Endometrium (tissue), 2 donors: ENCODE data around the gene GALNT11.

Experiments used
- FAIRE-seq: peaks from 2 replicates; lab custom pipeline; 2012; peaks lifted over from hg19 to GRCh38; lab: Jason Lieb, UNC
- donor health status: control.
- donor health status: control.

GALNT11 gene

GRCh38 chr7:152120210-152120609, 94.7 kb downstream of the GALNT11 start:
- FAIRE-seq, result no peak

DNA sequence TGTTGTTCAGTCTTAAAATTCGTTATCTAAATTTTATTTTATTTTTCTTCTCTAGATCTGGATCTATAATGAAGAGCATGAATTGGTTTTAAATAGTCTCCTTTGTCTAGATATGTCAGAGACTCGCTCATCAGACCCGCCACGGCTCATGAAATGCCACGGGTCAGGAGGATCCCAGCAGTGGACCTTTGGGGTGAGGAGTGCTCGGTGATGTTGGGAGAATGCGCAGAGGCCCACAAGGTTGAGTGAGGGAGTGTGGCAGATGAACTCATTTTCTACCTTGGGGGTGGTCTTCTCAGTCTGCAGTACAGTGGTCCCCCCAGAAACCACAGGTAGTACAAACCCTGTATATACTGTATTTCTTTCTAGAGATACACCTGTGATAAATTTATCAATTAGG, 95.3 kb downstream of the GALNT11 start:
- no peak for FAIRE-seq

DNA sequence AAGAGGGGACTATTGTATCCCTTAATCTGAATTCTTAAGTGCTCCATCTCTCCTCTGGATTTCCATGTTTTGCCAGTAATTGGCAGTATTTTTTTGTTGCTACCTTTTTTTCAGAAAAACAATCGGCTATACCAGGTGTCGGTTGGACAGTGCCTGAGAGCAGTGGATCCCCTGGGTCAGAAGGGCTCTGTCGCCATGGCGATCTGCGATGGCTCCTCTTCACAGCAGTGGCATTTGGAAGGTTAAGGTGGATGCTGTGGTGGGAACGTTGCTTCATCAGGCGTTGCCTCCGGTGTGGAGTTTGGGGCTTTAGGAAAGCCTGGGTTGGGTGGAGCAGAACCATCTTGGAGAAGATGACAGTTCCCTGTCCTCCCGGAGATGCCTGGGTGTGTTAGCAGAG, 96.0 kb downstream of the GALNT11 start:
- FAIRE-seq, result no peak

GRCh38 chr7:152122540-152122939, 97.1 kb downstream of the GALNT11 start:
- no peak for FAIRE-seq

GRCh38 chr7:152126741-152127140, 101.3 kb downstream of the GALNT11 start:
- no peak for FAIRE-seq

DNA sequence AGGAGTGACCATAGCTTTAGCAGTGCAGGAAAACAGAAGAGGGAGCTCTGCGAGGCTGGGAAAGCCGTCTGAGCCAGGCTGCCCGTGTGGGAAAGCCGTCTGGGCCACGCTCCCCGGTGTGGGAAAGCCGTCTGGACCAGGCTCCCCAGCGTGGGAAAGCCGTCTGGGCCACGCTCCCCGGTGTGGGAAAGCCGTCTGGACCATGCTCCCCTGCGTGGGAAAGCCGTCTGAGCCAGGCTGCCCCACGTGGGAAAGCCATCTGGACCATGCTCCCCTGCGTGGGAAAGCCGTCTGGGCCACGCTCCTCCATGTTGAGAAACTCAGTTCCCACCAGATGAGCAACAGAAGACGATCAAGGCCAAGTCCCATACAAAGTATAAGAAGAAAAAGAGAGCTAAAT, 101.8 kb downstream of the GALNT11 start:
- no peak for FAIRE-seq

DNA sequence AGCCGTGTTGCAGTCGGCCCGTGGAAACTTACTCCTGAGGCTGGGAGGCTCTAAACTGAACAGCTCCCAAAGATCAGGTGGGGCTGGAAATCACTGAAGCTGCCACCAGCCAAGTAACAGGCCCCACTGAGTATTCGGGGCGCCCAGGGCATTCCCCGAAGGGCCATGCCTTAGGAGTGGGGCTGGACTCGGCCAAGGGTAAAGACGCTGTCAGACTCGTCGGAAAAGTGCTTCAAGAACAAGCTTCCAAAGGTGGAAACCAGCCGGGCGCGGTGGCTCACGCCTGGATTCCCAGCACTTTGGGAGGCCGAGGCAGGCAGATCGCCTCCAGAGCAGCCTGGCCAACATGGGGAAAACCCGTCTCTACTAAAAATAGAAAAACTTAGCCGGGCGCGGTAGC, 102.8 kb downstream of the GALNT11 start:
- no peak for FAIRE-seq

DNA sequence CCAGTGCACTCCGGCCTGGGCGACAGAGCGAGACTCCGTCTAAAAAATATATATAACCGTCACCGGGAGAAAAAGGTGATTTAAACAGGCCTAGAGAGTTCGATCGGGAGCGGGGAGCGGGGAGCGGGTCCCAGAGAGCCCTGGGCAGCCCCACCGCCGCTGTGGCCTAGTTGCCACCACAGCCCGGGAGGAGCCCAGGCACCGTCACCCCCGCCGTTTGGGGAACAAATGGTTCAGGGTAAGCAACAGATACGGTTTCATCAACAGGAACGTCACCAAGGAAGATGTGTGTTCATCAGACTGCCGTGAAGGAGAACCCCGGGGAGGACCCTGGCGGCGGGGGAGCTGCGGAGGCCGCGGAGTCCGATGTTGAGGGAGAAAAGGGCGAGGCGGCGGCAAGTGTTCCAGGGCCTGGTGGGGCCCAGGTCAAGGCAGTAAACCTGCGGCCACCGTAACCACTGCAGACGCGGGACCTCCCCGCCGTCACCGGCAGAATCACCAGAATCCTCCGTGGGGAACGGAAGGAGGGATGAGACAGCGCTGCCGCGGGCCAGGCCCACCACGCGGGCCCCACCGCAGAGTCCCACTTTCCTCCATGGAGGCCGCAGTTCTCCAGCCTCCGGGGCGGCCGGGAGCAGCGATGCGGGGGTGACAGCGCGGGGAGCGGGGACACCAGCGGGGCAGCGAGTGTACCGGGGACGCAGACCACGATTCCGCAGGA, 103.4 kb downstream of the GALNT11 start:
- FAIRE-seq, result no peak

DNA sequence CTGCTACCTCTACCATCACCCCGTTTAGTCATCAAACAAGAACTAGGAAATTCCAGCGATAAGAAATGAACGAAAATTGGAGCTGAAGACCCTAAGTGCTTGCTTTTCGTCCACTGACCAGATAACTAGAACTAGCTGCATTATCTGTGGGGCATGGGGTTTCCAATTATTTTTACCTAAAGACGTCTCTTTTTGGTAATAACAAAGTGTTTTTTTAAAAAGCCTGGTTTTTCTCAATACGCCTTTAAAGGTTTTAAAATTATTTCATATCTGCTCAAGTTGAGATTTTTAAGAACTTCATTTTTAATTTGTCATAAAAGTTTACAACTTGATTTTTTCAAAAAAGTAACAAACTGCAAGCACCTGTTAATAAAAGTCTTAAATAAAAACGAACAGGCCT, 104.2 kb downstream of the GALNT11 start:
- FAIRE-seq, result peak; percentile 77

DNA sequence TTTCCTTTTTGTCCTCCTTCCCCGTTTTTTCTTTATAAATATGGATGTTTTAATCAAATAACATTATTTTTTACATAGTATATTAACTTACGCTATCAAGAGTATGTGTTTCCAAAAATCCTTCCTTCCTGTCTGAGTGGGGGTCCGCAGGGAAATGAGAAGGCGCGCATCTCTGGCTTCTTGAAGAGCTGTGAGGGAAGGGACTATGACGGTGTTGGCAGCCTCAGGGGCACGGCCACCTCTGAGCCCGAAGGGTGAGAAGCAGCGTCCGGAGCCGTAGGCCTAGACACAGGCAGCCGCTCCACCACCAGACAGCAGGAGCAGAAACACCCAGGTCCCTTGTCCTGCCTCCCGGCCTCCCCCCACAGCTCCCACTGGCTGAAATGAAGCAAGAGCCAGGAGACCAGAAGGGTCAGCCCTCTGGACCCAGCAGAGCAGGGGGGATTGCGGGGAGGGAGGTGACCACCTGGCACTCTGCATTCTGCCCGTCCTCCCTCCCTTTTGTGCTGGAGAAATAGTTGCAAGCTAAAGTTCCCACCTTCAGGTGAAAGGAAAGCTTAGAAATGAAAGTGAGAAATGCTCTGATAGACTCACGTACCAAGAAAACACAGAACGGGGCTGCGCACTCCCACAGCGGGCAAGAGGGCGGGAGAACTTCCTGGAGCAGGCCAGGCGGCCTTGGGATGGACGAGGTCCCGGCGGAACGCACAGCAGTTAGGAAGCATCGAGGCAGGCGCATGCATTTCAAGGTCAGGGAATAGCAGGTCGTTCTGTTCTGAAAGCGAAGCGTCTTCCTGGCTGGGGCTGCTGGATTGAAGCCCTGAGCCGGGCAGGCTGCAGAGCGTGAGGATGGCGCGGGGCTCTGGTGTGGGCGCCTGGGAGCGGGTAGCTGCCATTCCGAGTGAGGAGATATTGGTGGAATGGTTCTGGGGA, 105.5 kb downstream of the GALNT11 start:
- FAIRE-seq, result no peak

- FAIRE-seq, result no peak
Observed at GRCh38 chr7:152131981-152132494, 106.6 kb downstream of the GALNT11 start.

GRCh38 chr7:152132812-152133211, 107.3 kb downstream of the GALNT11 start:
- FAIRE-seq, result no peak

DNA sequence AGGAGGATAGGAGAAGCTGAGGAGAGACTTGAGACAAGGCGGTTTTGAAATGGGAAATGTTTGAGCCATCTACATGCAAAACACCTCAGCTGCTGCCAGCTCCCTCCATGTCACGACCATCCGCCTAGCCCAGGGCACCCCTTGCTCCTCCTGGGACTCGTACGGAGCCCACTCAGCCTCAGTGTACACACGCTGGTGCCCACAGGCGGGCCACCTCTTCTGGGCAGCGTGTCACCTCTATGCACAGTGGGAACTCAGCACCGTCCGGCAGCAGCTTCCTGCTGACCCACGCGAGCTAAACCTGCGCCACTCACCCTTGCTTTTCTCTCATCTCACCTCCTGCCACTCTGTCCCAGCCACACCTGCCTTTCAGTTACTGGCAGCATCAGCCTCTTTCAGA, 108.3 kb downstream of the GALNT11 start:
- no peak for FAIRE-seq

DNA sequence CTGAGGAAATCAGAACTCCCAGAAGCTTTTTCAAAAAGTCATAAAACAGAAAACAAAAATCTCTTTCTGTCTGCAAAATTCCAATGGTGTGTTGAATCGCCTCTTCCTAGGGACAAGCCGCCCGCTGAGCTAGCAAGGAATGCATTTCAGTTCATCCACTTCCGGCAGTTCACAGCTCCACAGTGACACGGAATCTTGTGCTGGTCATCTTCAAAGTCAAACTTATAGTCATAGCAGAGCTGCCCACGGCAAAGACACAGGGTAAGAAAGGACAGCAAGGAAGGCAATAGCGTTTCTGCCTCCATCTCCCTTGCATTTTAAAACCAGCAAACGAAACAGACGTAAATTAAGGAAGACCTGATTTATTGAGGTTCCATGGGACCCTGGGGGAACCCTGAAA, 111.2 kb downstream of the GALNT11 start:
- peak; percentile 84 for FAIRE-seq

DNA sequence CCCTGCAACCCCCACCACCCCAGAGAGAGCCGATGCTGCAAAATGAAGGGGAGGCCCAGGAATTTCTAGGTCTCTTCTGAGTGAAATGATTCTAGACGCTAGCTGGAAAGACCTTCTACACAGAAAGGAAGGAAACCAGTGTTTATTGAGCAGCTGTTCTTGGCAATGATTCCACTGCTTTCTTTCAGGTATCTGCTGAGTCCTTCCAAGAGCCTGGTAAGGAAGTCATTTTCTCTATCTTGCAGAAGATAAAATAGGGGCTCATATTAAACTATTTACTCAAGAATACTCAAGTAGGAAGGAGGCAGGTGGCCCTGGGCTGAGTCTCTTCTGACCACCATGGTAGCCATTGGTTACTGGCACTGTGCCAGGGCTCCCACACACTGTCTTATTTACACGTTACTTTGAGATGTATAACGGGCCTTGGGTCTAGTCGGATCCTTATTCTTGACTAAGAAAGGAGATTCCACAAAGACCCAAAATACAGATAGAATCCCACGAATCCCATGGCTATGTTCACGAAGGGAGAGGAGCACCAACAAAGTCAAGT, 112.1 kb downstream of the GALNT11 start:
- no peak for FAIRE-seq

DNA sequence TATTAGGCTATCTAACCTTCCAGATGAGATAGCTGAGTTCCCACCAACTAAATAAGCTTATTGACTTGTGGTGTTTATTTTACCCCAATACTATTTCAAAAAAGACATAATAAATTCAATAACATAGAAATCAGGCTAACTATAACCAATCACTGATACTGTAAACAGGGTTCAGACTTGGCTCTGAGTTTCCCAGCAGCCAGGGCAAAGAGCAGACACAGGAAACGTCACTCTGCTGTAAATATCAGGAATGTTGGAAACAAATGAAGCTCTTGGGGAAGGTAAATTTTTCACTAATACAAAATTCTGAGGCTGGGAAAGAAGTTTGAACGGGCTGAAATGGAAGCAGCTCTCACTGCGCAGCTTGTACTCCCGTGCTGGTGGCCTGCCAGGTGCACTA, 114.6 kb downstream of the GALNT11 start:
- no peak for FAIRE-seq

GRCh38 chr7:152140560-152140959, 115.1 kb downstream of the GALNT11 start:
- no peak for FAIRE-seq

- FAIRE-seq, result no peak
Observed at GRCh38 chr7:152142976-152143595, 117.6 kb downstream of the GALNT11 start.

DNA sequence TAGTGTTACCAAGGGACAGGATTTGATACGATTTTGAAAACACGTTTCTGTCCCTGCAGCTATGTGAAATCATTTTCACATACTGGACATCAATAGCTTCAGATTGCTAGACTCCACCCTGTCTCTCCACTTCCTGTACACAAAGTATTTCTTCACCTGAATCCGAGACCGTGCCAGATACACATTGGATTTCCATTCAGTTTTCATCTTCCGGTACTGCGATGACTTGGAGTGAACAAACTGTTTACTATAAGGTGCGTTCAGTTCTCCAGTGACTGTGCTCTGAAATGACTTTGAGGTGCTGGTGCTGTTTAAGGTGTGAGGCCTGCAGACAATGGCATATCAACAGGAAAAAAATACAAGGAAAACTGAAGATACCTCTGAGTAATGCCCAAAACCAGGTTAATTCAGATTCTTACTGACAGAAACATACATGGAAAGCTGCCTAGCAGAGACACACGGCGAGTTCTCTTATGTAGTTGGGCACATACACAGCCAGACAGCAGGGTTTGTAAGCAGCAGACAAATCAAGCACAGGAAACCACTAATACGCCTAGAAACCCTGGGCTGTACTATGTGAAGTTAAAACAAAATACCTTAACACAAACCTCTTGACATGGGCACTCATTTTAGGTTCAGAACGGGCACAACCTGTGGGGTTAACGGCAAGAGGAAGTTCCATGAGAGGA, 119.2 kb downstream of the GALNT11 start:
- FAIRE-seq, result no peak

DNA sequence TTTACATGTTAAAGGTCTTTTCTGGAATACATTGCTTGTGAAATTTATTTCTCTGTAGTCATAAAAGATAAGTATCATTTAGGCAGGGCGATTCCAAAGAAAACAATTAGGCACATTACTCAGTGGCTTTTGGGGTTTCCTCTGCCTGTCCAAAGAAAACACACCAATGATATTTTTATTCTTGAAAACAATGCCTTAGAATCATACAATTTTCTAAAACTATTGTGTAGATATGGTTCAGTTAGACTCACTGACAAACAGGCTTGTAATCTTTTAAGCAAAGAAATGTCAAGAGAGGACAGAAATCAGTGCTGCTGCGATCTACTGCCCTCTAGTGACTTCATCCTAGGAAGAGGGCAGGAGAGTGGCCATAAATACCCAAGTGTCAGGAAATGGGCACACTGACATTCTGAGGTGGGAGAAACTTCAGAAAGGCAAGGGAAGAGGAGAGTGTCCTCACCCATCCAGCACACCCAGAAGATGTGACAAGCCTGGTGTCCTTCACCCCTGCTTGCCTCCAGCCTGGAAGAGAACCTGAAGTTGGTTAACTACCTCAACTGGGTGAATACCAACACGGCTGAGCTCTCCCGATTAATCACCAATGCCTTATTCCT, 120.5 kb downstream of the GALNT11 start:
- FAIRE-seq, result peak; percentile 18

DNA sequence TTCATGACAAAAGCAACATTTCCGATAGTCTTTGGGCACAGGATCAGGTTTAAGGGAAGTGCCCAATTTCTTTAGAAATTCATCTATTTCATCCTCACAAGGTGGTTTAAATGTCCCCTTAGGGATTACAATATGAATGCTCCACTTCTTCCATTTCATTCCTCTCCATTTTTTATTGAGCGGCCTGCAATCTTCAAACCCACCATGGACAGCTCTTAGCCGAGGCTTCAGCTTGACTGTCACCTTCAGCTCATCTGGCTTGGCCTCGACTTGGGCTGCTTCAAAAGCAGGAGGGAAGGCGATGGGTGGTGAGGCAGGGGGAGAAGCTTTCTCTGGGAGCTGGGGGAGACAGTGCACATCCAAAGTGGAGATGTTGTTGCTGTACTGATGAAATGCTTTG, 123.2 kb downstream of the GALNT11 start:
- no peak for FAIRE-seq
